EL (cell line): Measurements from ENCODE around the gene LTBP2.

Experiments
- DNase-seq: peaks from one replicate; pipeline ENCODE4 v3.0.0-alpha.2; 2016

LTBP2 gene

DNA sequence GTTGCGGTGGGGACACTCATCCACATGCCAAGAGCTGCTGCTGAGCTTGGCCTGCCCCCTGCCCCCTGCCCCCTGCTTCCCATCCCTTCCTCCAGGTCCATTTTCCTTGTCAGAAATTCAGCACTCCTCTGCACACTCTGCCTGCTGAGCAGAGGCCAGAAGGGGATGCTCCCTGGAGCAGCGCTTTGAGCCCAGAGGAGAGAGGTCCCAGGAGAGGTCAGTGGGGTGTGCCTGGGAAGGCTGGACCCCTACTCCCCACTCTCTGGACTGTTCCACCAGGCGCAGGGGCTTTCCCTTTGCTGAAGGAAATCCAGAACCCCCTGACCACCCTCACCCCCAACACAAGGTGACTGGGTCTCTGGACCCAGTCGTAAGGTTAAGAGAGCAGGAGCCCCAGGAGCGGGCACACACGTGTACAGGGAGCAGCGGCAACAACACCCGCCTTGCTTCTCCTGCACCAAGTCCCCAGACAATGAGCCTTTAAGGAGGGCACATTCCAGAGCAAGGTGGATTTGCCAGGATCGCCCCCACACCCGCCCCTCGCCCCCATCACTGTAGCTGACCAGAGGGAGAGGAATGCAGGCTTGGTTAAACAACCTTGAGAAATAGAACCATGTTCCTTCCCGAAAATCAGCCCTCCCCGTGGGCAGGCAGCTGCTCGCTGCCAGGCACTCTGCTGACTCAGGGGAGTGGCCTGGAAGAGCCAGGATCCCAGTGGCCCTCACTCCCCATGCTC is 87.8 kb downstream of the LTBP2 start:
- DNase-seq, result no peak

DNA sequence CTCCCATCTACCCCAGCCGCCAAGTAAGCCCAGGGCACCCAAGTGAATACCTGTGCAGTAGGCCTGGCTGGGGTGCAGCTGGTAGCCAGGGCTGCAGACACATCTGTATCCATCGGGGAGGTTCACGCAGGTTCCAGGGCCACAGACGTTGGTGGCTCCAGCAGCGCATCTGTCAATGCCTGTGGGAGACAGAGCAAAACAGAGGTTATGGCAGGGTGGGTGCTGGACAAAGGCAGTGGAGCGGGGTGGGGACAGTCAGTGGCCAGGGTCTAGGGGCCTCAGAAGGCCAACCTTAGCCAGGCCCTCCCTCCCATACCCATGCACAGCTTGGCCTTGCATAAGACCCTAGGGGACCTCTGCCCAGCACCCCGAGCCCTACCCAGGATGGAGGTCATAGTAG is 89.3 kb downstream of the LTBP2 start:
- no peak for DNase-seq

DNA sequence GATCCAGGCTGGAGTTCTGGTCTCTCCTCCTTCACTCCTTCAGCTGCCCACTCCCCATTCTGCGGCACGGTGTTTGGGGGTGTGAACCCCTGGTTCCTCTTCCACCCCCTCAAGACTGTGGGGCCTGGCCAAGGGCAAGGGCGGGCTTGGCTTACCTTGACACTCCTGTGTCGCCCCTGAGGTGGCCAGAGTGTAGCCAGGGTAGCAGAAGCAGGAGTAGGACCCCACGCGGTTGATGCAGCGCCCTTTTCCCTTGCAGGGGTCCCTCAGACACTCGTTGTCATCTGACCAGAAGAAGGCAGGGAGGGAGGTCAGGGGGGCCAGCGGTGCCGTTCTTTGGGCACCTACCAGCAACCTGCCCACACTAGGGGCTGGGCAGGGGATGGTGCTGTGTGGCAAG is 90.3 kb downstream of the LTBP2 start:
- no peak for DNase-seq

DNA sequence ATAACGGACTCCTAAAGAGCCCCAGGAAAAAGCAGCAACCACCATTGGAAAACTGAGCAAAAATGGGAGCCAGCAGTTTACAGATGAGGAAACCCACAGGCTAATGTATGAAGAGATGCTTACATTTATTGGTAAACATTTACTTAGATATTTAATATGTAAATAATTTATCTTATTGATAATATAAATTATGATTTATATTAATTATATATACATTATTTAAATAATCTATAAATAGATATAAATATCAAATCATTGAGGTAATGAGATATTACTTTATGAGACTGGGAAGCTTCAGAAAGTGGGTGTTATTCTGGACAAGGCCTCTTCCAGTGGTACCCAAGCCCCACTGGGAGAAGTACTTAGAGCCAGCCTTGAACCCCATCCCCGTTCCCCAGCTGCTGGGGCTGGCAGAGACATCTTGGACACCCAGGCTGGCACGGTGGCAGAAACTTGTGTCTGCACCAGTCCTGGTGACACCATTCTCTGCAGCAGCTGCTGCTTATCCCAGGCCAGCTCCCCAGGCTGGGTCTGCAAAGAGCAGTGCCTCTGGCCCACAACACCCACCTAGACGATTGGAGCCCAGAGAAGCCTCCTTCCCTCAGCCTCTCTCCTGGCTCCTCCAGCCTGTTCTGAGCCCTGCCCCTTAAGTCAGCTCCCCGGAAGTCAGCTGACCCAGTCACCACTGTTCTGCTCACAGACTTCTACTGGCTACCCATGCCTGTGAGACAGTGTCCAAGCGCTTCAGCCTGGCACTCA is 92.5 kb downstream of the LTBP2 start:
- DNase-seq, result no peak

DNA sequence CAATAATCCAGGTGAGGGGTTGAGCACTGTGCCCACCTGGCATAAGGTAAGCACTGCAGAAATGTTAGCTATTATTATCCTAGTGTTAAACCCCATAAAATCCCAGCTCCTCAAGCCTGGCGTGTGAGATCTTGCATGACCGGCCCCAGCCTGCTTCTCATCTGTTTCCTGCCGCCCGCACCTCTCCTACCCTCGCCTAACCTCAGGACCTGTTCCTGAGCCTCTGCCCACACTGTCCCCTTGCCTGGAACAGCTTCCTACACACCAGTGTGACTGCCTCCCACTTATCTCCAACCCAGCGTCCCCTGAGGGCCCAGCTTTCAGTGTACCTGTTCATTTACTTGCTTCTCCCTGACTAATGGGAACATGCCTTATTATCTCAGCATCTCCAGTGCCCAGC is 93.8 kb downstream of the LTBP2 start:
- DNase-seq, result no peak

DNA sequence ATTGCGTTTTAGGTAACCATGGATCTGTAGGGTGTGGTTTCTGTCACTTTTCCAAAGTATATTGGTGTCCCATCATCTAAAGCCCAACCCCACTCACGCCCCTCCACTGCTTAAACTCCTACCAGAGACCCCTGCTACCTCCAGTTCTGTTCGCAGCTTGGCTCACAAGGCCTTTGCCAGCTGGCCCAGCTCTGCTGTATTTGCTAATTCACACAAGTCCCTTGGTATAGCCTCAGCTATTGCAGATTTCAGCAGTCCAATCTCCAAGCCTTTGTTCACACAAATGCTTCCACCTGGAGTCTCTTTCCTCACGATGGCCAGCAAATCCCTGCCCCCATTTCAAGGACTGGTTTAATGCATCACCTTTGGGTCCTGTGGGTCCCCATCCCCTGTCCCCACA is 94.3 kb downstream of the LTBP2 start:
- DNase-seq, result no peak

DNA sequence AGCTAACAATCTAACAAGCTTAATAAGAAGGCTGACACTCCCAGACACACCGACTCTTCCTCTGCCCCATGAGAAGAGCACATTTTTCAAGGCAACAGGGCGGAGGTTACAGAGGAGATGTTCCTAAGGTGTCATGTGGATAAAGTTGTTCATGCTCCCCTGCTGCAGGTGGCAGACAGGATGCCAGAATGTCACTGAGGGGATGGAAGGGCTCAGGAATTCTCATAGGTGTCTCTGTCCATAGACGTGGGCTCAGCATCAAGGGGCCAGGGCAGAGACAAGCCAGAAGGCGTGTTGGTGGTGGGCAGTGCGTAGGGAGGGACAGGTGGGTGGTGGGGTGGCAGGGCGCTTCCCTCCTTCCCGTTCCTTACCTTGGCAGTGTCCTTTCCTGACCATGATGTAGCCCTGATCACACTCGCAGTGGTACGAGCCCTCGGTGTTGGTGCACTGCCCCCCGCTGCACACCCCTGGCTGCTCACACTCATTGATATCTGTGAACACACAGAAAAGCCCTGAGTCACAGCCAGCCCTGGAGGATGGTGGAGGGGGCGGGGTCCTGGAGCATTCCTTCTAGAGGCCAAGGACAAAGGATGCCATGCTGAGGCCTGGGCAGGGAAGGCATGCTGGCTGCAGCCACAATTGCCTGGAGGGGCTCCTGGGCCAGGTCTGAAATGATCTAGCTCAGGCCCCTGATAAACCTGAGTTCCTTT is 95.4 kb downstream of the LTBP2 start:
- DNase-seq, result peak; percentile 58

DNA sequence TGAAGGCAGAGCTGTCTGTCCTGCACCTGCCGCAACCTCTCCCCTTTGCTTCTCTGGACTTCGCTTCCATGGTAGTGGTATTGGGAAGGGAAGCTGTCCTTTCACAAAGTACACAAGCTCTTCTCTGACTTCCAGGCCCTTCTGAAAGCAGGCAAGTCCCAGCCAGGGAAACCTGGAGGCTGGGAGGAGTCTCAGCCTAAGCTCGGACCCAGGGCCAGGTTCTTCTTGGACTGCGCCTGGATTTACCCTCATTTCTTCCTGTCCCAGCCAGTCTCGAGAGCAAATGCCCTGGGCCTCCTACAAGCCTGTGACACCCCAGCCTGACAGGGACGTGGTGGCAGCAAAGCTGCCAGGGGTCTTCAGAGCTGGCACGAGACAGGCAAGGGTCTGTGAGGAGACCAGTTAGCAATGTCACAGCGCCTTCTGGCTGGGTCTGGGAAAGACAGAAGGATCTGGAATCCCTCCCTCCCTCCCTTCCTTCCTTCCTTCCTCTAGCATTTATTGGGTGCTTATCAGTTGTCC is 96.1 kb downstream of the LTBP2 start:
- DNase-seq, result no peak

DNA sequence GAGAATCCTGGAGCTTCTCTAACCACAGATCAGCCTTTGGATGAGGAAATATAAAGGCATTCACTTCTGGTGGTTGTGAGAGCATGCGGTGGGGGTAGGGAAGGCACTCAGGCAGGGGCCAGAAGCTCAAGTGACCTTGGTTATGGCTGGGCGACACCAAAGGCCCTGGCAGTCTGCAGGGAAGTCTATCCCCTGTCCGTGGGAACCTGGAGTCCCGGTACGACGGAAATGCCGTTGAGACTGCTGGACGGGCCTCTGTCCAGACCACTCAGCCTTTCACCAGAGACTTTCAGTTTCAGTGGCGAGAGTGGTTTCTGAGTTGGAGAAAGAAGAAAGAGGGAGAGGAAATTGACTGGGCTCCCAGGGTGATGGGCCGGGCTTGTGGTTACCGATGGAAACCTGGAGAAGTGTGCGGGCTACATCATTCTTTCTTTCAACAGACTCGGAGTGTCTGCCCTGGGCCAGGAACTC is 97.5 kb downstream of the LTBP2 start:
- DNase-seq, result no peak

DNA sequence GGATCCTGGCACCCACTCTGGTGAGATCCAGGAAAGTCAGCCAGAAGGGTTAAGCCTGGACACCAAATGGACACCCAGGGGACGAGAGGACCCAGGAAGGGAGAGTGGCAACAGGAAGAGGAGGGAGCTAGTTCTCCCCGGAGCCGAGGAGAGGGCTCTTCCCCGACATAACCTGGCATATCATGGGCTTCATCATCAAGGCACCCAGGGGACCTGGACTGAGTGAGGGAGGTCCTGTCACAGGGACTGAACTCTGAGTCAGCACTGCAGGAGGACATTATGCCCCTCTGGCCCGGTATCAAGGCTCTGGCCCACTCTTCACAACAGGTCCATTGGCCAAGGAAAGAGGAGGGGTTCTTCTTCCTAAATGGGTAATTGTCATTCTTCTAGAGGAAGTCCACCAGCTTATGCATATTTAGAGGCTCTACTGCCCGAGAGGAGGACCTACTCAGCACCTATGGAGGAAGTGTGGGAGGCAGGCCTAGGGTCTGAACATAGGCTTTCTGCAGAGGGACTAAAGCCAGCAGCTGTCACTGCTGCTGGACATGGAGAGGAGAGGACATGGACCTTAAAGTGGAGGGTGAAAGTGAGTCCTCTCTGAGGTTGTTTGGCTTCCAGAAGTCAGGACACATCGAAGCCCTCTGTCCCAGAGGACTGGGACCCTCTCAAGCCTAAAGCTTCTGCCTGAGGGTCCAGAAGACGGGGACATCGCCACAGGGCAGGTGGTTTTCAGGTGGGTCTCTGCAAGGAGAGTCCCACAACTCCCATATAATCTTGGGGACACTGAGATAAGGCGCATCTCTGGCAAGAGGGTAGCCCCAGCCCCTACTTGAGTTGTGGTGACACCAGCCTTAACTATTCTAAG is 99.8 kb downstream of the LTBP2 start:
- no peak for DNase-seq

DNA sequence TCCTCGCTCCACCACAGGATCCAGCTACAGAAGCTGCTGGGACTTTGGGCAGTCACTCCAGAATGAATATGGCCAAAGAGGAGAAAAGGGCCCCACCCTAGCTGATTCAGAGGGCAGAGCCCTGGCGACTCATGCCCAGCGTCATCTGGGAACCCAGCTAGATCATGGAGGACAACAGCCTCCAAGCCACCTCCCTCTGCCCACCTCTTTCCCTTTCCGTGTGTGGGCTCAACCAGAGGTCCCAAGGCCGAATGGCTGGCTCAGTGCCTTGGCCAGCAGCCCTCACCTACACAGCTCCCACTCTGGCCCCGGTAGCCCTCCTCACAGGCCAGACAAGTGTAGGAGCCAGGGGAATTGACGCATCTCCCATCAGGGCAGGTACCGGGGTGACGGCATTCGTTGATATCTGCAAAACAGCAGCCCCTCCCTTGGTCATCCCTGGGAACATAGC is 101.1 kb downstream of the LTBP2 start:
- peak; percentile 65 for DNase-seq

DNA sequence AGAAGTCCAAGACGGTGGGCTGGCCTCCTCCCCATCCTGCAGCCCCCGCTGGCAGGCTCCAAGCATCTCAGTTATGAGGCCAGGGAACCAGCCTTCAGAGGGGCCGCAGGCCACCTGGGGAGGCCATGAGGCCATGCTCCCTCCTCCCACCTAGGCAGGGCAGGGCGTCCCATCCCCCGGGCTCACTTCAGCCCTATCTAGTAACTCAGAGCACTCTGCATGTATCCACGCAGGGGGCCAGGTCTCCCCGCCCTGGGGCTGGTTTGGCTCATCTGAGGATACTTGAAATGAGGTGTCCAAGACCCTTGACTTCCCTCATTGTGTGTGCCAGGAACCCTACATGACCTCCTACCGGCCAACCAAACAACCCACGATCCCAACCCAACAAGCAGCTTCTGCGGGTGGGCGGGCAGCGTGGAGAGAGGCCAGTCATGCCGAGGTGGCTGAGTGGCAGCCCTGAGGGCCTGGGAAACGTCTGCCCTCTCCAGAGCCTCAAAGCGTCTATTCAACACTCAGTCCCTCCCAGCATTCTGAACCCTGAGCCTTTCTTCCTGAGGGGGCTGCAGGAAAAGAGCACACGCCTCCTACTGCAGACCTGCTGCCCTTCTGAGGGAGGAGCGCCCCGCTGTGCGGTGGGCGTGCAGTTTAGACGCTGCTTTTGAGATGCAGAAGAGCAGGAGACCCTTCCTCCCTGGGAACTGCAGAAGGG is 101.7 kb downstream of the LTBP2 start:
- DNase-seq, result peak; percentile 39

DNA sequence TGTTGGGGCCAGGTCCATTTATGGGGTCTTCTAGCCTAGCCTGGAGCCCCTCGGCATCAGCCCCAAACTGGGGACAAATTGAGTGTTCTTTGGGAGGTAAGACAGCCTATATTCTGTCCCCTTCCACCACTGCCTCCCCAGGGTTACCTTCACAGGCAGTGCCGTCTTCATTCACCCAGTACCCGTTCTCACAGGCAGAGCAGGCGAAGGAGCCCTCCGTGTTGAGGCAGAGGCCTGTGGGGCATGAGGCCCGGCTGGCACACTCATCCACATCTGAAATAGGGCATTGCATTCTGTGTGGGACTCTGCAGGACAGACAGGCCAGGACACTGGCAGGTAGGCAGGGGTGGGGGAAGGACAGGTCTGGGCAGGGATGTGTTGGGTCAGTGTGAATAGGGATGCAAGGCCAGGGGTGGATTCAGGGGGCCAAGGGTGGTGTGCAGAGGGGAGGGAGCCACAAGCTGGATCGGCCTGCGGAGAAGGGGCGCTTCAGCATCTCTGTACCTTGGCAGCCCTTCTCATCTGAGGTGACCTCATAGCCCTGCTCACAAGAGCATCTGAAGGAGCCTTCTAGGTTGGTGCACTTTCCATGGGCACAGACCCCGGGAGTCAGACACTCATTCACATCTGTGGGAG is 102.3 kb downstream of the LTBP2 start:
- DNase-seq, result no peak

DNA sequence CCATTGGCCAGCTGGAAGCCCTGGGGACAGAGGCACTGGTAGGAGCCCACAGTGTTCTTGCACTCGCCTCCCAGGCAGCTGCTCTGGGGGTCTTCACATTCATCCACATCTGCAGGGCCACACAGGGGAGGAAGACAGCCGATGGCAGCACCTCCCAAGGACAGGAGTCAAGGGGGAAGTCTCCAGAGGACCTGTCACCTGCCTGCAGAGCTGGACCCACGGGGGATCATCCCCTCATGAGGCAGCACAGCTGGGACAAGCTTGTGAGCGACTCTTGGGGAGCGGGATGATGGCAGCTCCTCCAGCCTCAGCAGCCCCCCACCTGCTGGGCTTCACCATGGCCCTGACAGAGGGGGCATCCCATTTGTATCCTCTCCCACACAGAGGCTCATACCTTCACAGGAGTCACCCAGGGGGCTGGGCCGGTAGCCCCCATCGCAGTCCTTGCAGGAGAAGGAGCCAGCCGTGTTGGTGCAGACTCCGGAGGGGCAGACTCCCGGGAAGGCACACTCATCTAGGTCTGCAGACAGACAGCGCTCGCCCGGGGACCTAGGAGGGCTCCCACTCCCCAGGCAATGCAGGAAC is 103.1 kb downstream of the LTBP2 start:
- no peak for DNase-seq

DNA sequence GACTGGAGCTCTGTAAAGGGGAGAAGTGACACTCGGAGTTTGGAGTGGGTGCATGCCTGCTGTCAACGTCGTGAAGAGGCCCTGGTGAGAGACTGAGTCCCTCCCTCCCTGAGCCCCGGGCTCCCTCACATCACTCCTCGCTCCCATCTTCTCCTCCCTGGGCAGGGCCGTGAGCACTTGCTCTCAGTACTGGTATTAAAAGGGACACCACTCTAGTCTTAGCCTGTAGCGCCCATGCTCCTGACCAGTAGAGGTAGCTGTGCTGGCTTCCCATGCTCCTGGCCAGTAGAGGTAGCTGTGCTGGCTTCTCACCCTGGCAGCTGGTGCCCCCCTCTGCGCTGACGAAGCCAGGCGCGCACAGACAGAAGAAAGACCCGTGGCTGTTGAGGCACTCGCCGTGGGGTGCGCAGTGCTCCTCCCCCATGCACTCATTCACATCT is 103.7 kb downstream of the LTBP2 start:
- no peak for DNase-seq

DNA sequence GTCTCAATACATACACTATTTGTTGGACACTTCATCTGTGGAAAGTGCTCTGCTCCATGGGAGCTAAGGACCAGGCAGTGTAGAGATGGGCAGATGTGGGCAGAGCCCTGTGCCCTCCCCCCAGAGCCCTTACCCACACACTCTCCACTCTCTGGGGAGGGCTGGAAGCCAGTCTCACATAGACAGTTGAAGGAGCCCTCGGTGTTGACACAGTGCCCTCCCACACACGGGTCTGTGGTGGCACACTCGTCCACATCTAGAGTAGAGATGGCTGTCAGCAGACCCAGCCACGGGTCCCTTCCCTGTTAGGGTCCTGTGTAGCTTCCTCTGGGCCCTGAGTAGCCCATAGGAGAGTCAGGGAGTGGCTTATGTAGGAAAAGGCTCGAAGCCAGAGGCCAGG is 104.2 kb downstream of the LTBP2 start:
- DNase-seq, result no peak

DNA sequence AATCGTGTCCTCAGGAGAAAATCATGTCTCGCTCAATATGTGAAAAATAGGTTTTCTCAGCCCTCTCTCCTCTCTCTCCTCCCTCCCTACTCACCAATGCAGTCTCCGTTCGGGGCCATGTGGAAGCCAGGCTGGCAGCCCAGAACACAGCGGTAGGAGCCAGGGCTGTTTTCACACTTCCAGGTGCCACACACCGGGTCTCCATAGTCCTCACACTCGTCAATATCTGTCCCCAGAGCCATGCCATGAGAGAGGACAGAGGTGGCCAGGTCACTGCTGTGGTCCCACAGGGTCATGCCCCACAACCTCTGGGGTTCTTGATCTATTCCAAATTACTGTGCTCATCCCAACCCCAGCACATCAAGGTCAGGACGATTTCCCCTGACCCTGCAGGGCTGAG is 105.0 kb downstream of the LTBP2 start:
- DNase-seq, result no peak

DNA sequence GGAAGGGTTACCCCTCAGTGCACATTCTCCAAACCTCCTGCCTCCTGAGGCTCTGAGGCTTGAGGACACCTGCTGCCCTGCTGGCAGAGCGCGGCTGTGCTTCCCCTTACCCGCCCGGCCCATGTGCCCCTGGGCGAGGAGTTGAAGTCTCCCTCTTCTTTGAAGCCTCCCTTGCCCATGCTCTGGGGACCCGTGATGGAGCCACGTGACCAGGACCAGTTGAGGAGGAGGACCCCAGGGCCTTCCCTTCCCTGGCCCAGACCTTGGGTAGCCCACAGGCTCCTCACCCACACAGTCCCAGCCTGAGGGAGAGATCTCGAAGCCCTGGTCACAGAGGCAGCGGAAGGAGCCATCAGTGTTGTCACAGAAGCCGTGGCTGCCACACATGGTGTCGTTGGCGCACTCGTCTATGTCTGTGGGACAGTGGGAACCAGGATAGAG is 105.6 kb downstream of the LTBP2 start:
- DNase-seq, result no peak

DNA sequence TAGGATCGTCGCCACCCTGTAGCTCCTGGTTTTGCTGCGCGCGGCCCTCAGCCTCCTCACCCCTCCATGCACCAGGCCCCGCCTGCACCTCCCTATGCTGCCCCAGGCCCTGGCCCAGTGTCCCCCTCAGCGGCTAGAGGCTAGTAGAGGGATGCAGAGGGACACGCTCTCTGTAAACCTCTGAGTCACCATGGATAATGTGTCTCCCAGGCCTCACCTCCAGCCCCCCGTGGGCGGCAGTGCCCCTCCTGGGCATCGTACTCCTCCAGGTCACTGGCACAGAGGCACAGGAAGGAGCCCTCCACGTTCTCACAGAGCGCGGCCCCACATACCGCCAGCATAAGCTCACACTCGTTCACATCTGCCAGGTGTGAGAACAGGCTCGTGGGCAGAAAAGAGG is 106.2 kb downstream of the LTBP2 start:
- no peak for DNase-seq

DNA sequence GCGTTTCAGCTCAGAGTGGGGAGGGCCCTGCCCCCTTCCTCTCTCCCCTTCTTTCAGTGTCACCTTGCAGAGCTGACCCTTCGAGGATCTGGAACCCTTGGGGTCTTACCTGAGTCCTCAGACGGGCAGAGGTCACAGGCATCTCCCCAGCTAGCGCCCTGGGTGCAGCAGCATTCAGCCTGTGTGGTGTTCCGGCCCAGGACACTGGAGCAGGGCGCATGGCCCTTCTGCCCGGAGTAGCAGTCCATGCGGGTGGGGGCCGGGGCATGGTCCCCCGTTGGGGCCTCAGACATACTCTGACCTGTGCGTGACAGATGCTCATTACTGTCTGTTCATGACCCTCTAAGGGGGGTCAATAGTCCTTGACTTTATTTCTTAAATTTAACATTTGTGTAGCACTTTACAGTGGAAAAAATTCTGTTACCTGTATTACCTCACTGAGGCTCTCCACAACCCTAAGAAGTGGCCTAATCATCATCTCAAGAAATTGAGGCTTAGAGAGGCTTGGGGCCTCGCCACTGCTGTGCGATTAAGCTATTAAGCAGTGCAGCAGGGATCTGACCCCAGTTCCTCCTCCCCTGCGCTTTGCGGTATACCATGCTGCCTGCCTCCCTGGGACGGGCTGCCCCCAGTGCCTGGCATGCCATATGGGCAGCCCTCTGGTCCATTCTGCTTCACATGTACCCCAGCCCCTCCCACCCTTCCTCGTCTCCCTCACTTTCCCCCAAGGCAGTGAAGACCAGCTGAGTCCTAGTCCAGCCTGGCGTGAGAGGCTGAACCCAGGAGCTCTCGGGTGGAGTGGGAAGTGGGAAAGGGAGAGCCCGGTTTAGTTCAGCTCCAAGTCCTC is 106.9 kb downstream of the LTBP2 start:
- no peak for DNase-seq
